ENCODE results near the gene TLDC2.

Gene TLDC2

DNA sequence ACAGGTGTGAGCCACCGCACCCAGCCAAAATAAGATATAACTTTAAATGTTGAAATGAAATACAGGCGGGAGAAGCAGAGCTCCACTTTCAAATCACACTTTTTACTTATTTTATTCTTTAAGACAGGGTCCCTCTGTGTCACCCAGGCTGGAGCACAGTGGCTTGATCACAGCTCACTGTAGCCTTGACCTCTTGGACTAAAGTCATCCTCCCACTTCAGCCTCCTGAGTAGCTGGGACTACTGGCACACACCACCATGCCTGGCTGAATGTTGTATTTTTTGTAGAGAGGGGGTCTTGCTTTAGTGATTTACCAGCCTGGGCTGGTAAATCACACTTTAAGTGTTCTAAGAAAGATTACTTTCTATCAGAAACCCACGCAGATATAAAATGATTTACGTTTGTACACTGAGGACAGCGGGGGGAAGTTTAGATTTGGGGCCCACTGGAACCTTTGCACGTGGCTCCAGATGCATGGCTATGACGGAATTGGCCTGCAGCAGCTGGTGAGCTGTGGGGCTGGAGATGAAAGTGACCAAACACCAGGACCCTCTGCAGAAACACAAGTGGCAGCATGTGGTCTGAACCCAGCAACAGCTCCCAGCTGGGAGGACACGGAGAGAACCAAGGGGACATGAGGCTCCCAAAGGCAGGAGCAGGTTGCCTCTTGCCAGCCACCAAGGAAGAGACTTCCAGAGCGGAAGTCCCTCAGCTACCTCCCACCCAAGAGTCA lies 26.4 kb upstream of the TLDC2 start:
- Histone ChIP-seq H3K27ac (replicated peaks) (no peak overlapping the region), H3K4me3 (replicated peaks; ENCODE audit: insufficient read depth, low read length) (no peak overlapping the region)
- TF ChIP-seq, protein P1, sequence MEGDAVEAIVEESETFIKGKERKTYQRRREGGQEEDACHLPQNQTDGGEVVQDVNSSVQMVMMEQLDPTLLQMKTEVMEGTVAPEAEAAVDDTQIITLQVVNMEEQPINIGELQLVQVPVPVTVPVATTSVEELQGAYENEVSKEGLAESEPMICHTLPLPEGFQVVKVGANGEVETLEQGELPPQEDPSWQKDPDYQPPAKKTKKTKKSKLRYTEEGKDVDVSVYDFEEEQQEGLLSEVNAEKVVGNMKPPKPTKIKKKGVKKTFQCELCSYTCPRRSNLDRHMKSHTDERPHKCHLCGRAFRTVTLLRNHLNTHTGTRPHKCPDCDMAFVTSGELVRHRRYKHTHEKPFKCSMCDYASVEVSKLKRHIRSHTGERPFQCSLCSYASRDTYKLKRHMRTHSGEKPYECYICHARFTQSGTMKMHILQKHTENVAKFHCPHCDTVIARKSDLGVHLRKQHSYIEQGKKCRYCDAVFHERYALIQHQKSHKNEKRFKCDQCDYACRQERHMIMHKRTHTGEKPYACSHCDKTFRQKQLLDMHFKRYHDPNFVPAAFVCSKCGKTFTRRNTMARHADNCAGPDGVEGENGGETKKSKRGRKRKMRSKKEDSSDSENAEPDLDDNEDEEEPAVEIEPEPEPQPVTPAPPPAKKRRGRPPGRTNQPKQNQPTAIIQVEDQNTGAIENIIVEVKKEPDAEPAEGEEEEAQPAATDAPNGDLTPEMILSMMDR (IDR thresholded peaks at IDR 0.05; ENCODE audit: insufficient read depth, low read length): no peak
- TF ChIP-seq GABPA (IDR thresholded peaks at IDR 0.05; ENCODE audit: low read depth) (no peak), POLR2AphosphoS5 (IDR thresholded peaks at IDR 0.05; ENCODE audit: low read depth) (no peak), SPI1 (IDR thresholded peaks at IDR 0.05; ENCODE audit: borderline replicate concordance, low read depth) (no peak)
- TF ChIP-seq, protein P2, sequence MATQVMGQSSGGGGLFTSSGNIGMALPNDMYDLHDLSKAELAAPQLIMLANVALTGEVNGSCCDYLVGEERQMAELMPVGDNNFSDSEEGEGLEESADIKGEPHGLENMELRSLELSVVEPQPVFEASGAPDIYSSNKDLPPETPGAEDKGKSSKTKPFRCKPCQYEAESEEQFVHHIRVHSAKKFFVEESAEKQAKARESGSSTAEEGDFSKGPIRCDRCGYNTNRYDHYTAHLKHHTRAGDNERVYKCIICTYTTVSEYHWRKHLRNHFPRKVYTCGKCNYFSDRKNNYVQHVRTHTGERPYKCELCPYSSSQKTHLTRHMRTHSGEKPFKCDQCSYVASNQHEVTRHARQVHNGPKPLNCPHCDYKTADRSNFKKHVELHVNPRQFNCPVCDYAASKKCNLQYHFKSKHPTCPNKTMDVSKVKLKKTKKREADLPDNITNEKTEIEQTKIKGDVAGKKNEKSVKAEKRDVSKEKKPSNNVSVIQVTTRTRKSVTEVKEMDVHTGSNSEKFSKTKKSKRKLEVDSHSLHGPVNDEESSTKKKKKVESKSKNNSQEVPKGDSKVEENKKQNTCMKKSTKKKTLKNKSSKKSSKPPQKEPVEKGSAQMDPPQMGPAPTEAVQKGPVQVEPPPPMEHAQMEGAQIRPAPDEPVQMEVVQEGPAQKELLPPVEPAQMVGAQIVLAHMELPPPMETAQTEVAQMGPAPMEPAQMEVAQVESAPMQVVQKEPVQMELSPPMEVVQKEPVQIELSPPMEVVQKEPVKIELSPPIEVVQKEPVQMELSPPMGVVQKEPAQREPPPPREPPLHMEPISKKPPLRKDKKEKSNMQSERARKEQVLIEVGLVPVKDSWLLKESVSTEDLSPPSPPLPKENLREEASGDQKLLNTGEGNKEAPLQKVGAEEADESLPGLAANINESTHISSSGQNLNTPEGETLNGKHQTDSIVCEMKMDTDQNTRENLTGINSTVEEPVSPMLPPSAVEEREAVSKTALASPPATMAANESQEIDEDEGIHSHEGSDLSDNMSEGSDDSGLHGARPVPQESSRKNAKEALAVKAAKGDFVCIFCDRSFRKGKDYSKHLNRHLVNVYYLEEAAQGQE (IDR thresholded peaks at IDR 0.05; ENCODE audit: insufficient replicate concordance, low read depth): no peak

DNA sequence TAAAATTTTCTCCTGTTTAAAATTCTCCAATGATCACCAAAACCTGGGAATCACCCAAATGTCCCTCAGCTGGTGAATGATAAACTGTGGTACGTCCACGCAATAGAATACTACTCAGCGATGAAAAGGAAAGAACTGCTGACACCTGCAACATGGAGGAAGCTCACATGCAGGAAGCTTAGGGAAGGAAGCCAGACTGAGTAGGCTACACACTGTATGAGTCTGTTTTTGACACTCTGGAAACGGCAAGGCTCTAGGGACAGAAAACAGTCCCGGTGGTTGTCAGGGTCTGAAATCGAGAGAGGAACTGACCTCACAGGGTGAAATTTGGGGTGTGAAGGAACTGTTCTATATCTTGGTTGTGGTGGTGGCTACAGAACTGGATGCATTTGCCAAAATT lies 25.2 kb upstream of the TLDC2 start:
- H3K4me3 ChIP-seq (replicated peaks; ENCODE audit: insufficient read depth, low read length): no peak overlapping the region
- no peaks in the 10 kb centered on the region for H3K27me3 ChIP-seq (ENCODE audit: insufficient read depth, poor library complexity, severe bottlenecking)
- TF ChIP-seq SPI1 (IDR thresholded peaks at IDR 0.05; ENCODE audit: borderline replicate concordance, low read depth) (no peak), POLR2AphosphoS5 (IDR thresholded peaks at IDR 0.05; ENCODE audit: low read depth) (no peak), GABPA (IDR thresholded peaks at IDR 0.05; ENCODE audit: low read depth) (no peak)
- TF ChIP-seq, protein P2 (IDR thresholded peaks at IDR 0.05; ENCODE audit: insufficient replicate concordance, low read depth): no peak
- TF ChIP-seq, protein P1 (IDR thresholded peaks at IDR 0.05; ENCODE audit: insufficient read depth, low read length): no peak
- no peak for DNase-seq (ENCODE audit: low read depth in 1 of 2, low spot score in 1 of 2)
- no peak overlapping the region for H3K27ac ChIP-seq (replicated peaks)

More for the DNA sequence above, 26.4 kb upstream of the TLDC2 start:
- H3K27me3 ChIP-seq (ENCODE audit: insufficient read depth, poor library complexity, severe bottlenecking): no peaks in the 10 kb centered on the region
- no peak for DNase-seq (ENCODE audit: low read depth in 1 of 2, low spot score in 1 of 2)

DNA sequence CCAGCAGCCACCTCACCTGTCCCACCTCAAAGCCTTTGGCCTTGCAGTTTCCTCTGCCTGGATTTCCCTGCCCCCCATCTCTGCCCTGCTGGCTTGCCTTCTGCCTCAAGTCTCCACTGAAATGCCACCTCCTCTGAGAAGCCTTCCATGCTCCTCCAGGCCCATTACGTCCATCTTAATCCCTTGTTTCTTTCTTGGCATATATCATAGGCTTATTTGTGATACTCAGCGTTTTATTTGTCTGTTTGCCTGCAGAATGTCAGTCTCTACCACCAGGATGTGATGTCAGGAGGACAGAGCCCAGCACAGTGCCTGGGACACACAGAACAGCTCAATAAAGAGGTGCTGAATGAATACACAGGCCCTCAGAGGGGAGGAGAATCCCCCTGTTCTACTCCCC lies 24.4 kb upstream of the TLDC2 start:
- Histone ChIP-seq H3K27me3 (ENCODE audit: insufficient read depth, poor library complexity, severe bottlenecking) (no peaks in the 10 kb centered on the region), H3K4me3 (replicated peaks; ENCODE audit: insufficient read depth, low read length) (no peak overlapping the region), H3K27ac (replicated peaks) (no peak overlapping the region)
- TF ChIP-seq, protein P1 (IDR thresholded peaks at IDR 0.05; ENCODE audit: insufficient read depth, low read length): no peak
- TF ChIP-seq SPI1 (IDR thresholded peaks at IDR 0.05; ENCODE audit: borderline replicate concordance, low read depth): no peak
- no peak for TF ChIP-seq GABPA (IDR thresholded peaks at IDR 0.05; ENCODE audit: low read depth)
- no peak for TF ChIP-seq POLR2AphosphoS5 (IDR thresholded peaks at IDR 0.05; ENCODE audit: low read depth)
- TF ChIP-seq, protein P2 (IDR thresholded peaks at IDR 0.05; ENCODE audit: insufficient replicate concordance, low read depth): no peak
- no peak for DNase-seq (ENCODE audit: low read depth in 1 of 2, low spot score in 1 of 2)
